ENCODE results near the gene ITFG2. TPM values are rescaled to one million over a fixed set of nuclear protein-coding genes. Genes with fewer than 3 reads are reported as not detected.

The ITFG2 gene
- total RNA-seq, 1 experiment from 2014 or later = 41.6 TPM

DNA sequence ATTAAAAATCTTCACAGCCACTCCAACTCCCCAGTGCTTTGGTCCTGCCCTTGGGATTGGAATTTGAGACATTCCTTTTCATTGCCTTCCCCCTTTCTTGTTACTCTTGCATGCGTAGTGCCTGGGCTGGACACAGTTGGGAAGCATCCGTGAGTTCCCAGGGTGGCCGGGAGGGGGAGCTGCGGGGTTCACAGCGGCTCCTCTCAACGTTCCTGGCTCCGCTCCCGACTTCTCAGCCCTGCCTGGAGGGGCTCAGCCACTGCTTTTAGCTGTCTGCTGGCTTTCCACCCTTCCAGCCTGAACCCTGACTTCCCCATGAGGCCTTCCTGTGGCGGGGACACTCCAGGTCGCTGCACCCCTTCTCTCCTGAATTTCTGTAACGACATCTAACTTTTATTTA lies 41.2 kb downstream of the ITFG2 start:
- Mint-ChIP-seq H3K27ac (no peak overlapping the region; a peak in 1 of 7 replicates), H3K9me3 (no peaks in the 10 kb centered on the region), H3K4me1 (peaks cover 12 to 41% of the 10 kb centered on the region in 2 experiments), H3K36me3 (ENCODE audit: insufficient read depth in 1 of 3, low read depth in 3 of 3) (peaks cover 4 to 5% (median 4%) of the 10 kb centered on the region in 3 experiments), H3K27me3 (ENCODE audit: low read depth) (peaks cover 4% of the 10 kb centered on the region), H3K4me3 (no peak overlapping the region)
- Histone ChIP-seq H3T11ph (ENCODE audit: low read length) (no peak overlapping the region), H3K79me2 (ENCODE audit: insufficient read depth, low read length) (no peaks in the 10 kb centered on the region), H2BK120ac (ENCODE audit: low read depth, low read length, poor library complexity, severe bottlenecking) (no peak overlapping the region), H2BK15ac (ENCODE audit: low read depth, low read length) (no peak overlapping the region), H3K27ac (ENCODE audit: insufficient read length, low read depth, low read length) (no peak overlapping the region), H2AK5ac (ENCODE audit: insufficient read length, low read length) (no peak overlapping the region), H2BK12ac (ENCODE audit: insufficient read length, low read depth, low read length) (no peak overlapping the region), H3K56ac (ENCODE audit: insufficient read length, low read depth, low read length) (no peak overlapping the region), H4K91ac (ENCODE audit: insufficient read length, low read depth, low read length) (no peak overlapping the region), H2AFZ (ENCODE audit: low read length) (no peak overlapping the region), H3K9me3 (ENCODE audit: control insufficient read depth, low read depth, low read length) (no peaks in the 10 kb centered on the region), H3K27me3 (ENCODE audit: insufficient read depth, low read length) (no peaks in the 10 kb centered on the region), H3K79me1 (ENCODE audit: insufficient read depth, low read depth, low read length, poor library complexity, severe bottlenecking) (no peaks in the 10 kb centered on the region), H4K8ac (replicated peaks; ENCODE audit: insufficient read length, low read depth, low read length) (no peak overlapping the region), H2BK5ac (ENCODE audit: insufficient read length, low read length) (no peak overlapping the region), H4K20me1 (ENCODE audit: control insufficient read depth, insufficient read depth, insufficient read length) (no peaks in the 10 kb centered on the region), H3K14ac (ENCODE audit: insufficient read depth, low read length) (no peak overlapping the region), H2BK20ac (ENCODE audit: low read depth, low read length, poor library complexity, severe bottlenecking) (no peak overlapping the region), H3K4me1 (ENCODE audit: insufficient read depth, low read length) (no peaks in the 10 kb centered on the region), H3K18ac (ENCODE audit: insufficient read length, low read depth, low read length) (no peak overlapping the region), H3K23ac (ENCODE audit: insufficient read length, low read depth, low read length) (no peak overlapping the region), H3K4ac (ENCODE audit: low read depth, low read length) (no peak overlapping the region), H4K5ac (ENCODE audit: insufficient read length, low read depth, low read length) (no peak overlapping the region), H3K23me2 (ENCODE audit: insufficient read length, low read depth, low read length, poor library complexity, severe bottlenecking) (no peaks in the 10 kb centered on the region), H3K9ac (ENCODE audit: extremely low read depth, insufficient read length, low read length) (no peak overlapping the region), H3K4me2 (ENCODE audit: insufficient read depth, insufficient read length, low read length) (no peak overlapping the region)
- TF ChIP-seq, protein P1, sequence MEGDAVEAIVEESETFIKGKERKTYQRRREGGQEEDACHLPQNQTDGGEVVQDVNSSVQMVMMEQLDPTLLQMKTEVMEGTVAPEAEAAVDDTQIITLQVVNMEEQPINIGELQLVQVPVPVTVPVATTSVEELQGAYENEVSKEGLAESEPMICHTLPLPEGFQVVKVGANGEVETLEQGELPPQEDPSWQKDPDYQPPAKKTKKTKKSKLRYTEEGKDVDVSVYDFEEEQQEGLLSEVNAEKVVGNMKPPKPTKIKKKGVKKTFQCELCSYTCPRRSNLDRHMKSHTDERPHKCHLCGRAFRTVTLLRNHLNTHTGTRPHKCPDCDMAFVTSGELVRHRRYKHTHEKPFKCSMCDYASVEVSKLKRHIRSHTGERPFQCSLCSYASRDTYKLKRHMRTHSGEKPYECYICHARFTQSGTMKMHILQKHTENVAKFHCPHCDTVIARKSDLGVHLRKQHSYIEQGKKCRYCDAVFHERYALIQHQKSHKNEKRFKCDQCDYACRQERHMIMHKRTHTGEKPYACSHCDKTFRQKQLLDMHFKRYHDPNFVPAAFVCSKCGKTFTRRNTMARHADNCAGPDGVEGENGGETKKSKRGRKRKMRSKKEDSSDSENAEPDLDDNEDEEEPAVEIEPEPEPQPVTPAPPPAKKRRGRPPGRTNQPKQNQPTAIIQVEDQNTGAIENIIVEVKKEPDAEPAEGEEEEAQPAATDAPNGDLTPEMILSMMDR (conservative IDR thresholded peaks at IDR 0.05) = peak; percentile 96
- WGBS (ENCODE audit: extremely low coverage, insufficient read length, low lambda C conversion rate) = no CpG with 5 or more reads among the region's 11 CpGs
- DNase-seq = peak; percentile 96
